GM18858 (cell line): Measurements from ENCODE around the gene COX4I1.

Source experiments
- ATAC-seq: cut with Tn5 transposase; IDR thresholded peaks from one replicate; pipeline ENCODE4 v1.9.1; 2021; ENCODE audit not compliant: unreplicated experiment

Gene COX4I1

DNA sequence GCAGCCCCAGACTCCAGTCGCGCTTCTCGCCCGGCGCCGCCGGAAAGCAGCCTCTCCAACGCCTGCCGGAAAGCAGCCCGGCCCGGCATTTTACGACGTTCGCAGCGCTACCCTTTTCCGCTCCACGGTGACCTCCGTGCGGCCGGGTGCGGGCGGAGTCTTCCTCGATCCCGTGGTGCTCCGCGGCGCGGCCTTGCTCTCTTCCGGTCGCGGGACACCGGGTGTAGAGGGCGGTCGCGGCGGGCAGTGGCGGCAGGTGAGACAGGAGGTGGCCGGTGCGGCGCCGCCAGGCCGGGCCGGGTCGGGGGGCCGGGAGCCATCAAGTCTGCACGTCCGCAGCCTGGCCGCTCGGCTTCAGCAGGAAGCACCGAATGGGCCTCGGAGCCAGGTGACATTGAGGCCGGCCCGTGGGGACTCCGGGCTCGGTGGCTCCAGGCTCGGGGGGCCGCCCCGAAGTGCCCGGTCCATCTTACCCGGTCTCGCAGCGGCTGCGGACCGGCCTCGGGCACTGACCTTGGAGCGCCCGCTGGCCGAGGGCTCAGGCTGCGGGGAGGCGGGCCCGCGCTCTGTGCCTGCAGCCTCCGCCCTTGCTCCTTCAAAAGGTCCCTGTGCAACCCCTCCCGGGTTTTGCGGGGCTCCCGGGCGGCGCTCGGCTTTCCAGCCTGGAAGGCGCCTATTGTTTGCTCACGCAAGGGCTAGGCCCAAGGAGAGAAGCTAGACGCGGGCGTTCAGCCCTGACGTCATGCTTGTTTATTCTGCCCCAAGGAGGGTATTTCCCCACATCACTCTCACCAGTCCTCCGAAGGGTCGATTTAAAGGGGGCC lies at the start of gene COX4I1, which contains the start of gene EMC8:
Gene COX4I1, plus strand, starts transcription at position 199 of the 824 bp plus-strand sequence. CDS start 1,511 bp downstream, outside the sequence.
Gene EMC8, minus strand, starts transcription at position 48 of the 824 bp plus-strand sequence. CDS start 249 bp downstream, outside the sequence.
- ATAC-seq: peak; percentile 54

DNA sequence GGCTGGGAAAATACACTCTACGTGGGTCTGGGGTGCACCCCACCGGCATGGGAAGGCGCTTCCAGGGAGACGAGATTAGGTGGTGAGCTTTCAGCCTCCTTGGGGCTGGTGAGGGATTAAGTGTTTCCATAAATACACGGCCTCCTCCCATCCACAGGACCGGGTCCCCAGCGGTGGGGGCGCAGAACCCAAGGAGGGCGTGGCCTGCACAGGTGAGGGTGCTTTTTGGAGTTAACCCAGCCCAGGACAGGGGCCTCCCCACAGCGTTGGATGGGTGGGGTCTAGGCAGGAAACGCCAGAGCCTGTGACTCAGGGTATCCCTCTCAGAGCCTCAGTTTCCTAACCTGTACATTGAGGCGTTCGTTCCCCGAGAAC lies 49.7 kb upstream of the COX4I1 start:
- no peak for ATAC-seq

DNA sequence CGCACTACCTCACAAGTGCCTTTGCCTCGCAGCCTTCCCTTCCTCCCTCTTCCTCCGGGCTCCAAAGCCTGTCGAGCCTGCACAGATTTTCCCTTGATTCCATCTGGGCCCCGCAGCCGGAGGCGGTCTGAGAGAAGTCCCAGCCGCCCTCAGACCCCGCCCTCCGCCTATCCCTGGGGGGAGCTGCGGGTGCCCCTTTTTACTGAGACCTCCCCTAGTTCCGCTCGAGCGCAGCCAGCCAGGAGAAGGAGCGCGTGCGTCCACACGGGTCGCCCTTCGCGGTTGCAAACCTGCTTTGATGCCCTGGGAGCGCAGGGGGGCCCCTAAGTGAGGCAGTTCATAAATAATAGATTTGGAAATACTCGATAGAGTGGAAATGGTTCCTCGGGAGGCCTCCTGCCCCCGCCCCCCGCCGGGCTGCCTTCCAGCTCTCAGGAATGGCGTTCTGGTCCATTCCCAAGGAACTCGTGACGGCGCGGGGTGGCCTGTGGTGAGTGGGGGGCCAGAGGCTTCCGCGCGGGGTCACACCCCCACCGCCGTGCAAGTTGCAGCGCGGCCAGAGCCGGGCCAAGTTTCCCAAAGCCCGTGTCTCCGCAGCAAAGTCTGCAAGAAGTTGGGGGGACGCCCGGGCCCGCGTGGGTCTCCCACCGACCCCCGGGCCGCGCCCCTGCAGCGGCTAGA lies 49.2 kb upstream of the COX4I1 start:
- no peak for ATAC-seq

DNA sequence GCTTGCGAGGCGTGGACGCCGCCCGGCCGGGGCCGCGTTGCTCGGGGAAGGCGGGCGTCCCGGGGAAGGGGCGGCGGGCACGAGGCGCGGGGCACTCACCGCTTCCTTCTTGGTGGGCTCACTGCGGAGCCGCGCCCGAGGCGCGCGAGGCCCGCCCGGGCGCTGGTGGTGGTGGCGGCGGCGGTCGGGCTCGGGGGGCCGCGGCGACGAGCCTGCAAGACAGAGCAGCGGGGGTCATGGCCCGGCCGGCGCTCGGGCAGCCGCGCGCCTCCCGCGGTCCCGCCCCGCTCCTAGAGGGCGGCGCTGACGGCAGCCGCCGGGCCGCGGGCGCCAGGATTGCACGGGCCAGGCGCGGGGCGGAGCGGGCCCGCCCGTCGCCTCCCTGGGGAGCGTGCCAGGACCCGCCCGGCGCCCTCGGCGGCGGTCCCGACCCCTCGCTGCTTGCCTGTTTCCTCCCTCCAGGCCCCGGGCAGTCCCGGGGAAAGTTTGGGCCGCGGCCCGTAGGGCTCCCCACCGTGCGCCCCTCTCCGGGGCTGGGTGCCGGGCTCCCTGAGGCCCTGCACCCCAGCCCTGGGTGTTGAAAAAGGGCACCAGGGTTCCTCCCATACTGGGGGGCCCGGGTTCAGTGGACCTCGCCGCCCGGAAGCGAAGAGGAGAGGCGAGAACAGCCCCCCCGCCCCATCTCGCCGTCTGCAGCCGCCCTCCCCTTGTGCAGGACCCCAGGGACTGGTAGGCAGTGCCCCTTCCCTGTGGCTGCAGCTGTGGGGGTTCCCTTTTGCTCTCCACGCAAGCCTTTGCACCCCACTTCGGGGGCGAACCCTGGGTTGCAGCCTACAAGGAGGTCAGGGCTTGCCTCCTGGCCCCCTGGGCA lies 48.4 kb upstream of the COX4I1 start, which contains the start of gene C16orf74:
Gene C16orf74, minus strand, starts transcription at position 270 of the 871 bp plus-strand sequence. CDS start 15,879 bp downstream, outside the sequence.
- no peak for ATAC-seq

DNA sequence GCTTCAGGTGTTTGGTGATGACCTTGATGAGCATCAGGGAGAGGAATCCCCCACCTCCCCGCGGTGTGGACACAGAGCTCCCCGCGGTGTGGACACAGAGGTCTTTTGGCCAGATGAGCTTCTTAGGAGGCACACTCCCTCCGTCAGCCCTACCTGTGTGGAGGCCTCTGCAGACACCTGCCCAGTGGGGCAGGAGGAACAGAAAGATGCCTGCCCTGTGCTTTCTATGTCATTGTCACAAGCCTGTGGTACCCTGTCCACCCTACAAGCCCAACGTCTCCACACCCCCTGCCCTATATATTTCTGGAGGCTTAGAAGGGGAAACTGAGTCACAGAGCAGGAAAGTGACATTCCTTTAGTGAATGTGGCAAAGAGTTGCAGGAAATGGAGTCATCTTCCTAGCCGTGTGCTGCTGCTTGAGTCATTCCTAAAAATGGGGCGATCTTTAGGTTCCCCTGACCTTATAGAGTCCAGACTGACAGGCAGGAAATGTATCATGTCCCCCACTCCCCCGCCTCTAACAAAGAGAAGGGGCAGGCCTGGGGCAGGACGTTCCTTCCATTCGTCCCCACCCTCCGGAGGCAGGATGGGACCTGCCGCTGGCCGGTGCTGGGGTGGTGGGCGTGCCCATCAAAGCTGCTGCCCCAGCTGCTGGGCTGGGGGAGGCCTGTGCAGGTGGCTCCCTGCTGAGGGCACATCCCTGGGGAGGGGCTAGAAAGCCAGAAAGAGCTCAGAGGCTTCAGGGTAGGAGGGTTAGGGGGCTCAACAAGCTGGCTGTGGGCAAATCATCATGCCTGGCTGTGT lies 47.6 kb upstream of the COX4I1 start:
- no peak for ATAC-seq

DNA sequence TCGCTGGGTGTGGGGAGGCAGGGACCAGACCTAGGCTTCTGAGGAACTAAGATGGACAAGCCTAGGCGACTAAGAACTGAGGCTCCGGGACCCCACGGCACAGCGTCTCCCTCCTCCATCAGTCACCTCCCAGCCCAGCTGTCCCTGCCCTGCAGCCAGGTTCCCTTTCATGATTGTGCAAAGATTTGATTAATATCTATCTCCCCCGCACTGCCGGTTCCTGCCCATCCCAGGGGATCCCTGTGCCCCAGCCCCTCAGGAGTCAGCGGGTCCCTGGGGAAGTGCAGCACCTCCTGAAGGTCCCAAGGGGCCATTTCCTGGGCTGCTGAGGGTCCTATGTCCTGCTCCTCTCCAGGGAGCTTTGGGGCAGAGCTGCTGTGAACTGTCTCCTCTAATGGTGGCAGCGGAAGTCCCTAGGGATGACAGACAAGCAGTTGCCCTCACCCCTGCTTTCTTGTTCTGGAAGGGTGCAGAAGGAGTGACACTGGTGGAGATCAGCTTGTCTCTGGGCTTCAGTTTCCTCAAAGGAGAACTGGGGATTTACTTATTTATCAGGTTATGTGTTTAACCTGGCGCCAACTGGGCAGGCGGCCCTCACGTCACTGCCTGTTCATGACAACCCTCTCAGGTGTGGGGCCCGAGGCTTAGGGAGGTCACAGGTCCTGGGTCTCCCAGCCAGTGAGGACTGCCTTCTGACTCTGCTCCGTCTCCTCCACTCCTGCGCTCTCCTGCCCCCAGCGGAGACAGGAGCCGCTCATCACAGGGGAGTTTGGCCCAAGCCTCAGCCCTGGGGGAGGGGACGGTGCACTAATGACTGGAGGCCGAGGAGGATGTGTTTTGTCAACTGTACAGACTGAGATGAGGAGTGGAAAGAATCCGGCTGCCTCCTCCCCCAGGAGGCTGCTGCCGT lies 46.7 kb upstream of the COX4I1 start:
- no peak for ATAC-seq

DNA sequence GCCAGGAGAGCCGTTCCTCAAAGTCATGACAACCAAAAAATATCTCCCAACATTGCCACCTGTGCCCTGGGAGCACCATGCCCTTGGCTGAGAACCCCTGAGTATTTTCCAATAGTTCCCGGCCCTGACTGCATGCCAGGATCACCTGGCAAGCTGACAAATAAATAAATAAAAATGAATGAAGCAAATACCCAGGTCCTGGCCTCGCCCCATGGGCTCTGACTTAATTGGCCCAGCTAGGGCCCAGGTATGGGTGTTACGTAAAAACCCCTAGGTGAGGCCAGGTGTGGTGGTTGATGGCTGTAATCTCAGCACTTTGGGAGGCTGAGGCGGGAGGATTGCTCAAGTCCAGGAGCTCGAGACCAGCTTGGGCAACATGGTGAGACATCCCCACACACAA lies 45.9 kb upstream of the COX4I1 start:
- no peak for ATAC-seq

DNA sequence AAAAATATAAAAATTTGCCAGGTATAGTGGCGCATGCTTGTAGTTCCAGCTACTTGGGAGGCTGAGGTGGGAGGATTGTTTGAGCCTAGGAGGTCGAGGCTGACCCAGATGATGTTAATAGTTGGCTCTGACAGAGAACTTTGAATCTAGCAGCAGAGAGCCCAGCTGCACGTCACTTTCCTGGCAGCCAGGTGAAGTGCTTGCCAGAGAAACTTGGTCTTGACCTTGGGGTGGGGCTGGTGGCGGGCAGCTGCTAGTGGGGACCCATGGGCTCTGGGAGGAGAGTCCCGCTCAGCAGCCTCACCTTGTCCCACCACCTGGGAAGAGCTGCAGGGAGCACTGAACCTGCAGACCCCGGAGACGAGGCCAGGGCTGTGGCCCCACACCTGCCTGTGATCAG lies 45.5 kb upstream of the COX4I1 start:
- ATAC-seq: no peak

DNA sequence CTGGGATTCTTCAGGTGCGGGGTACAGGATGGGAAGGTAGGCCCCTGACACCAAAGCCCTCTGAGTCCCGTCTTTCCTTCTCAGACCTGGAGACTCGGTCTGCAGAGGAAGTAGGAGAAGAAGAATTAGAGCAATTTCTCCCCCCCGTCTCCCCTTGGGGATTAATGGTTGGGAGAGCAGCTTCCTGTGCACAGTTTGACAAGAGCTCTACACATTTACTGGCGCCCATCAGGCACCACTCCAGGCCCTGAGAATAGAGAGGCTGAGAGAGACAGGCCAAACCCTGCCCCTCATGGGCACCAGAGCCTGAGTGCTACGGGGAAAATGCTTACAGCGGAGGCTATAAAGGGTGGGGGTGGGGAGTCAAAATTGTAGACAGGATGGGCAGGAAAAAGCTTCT lies 45.1 kb upstream of the COX4I1 start:
- no peak for ATAC-seq

DNA sequence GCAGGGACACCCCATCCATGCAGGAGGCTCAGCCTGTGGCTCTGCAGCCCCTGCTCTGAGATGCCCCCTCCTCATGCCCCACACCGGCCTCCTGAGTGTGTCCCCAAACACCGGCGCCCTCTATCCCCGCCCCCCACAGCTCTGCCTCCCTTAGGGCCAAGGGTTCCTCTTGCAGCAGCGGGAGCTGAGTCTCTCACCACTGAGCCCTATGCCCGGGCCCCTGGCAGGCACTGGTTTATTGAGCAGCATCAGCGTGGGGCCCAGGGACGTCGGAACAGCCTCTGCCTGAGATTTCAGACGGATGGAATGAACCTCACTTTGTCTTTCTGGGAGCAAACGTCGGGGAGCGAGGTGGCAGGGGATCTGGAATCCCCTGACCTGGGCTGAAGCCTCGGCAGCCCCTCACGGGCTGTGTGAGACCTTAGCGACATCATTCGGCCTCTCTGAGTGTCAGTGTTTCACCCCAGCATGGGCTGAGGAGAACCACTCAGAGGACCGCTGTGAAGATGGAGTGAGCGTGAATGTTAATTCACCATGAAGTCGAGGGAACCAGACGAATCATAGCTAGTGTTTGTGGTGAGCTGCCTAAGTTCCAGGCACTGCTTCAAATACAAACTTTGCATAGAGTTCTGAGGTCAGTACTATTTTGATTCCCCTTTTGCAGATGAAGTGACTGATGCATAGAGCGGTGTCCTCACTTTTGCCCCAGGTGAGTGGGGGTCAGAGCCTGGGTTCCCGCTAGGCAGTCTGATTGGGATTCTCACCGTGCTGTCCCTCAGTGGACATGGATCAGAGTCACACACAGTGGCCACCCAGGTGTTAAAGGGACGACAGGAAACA lies 43.3 kb upstream of the COX4I1 start:
- peak; percentile 37 for ATAC-seq

DNA sequence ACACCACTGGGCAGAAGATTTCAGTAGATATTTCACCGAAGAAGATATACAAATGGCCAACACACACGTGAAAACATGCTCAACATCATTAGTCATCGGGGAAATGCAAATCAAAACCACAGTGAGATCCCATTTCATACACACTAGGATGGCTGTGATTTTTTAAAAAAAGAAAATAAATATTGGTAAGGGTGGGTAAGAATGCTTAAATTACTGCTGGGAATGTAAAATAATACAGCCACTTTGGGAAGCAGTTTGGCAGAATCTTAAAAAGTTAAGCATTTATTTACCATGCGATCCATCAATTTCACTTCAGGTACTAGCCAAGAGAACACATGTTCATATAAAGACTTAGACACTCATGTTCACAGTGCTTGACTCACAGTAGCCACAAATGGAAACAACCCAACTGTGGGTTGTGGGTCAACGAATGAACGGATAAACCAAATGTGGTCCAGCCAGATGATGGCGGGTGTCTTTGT lies 42.1 kb upstream of the COX4I1 start:
- ATAC-seq: no peak

DNA sequence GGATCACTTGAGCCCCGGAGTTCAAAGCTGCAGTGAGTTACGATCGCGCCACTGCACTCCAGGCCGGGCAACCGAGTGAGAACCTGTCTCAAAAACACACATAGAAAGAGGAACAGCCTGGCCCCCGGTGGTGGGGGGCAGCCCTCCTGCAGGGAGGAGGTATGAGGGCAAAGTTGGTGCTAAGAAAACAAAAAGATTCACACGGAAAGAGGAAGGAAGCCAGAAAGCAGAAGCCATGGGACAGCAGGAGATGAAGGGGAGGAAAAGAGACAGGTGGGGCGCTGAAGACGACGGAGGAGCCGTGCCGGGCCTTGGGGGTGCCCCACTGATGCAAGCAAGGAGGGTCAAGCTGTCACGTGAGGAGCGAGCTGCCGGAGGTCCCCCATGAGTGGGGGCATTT lies 40.4 kb upstream of the COX4I1 start:
- ATAC-seq: no peak

DNA sequence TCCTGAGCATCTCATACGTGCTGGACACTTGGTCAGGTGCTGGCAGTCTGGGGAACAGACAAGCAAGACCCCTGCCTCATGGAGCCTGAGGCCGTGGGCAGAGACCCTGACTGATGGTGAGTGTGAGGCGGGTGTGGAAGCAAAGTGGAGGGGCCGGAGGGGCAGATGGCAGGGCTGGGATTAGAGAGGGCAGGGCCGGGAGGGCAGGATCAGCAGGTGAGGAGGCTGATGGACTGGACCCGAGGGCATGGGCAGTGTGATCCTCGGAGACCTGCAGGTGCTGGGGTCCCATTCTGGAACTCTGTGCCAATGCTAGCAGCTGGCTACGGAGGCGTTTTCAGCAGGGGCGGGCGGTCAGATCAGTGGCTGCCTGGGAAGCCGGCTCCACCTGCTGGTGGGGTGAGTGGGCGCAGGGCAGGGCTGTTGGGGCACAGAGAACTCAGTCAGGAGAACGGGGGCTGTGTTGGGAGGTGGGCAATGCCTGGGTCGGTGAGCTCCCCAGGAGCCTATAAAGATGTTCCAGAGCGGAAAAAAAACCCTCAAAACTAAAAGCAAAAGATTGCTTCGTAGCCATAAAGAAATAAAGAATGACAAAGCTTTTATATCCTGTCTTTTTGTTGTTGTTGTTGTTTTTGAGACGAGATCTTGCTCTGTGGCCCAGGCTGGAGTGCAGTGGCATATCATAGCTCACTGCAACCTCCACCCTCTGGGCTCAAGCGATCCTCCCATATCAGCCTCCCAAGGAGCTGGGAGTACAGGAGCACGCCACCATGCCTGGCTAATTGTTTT lies 39.7 kb upstream of the COX4I1 start:
- no peak for ATAC-seq

DNA sequence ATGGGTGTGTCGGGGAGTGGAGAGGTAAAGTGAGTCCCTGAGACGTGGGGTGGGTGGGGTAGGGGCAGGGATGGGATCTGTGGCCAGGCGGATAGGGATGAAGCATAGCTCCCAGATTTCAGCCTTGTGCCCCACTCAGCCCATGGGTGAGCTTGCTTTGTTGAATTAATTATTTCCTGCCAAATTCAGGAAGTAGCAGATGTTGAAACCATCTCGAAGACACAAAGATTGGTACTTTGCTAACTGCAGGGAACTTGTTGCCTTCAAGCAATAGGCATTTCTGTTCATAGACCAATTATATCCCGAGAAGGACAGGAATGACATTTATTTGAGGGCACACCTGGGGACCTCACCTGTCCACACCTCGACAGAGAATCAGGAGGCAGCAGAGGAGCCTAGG lies 37.6 kb upstream of the COX4I1 start:
- ATAC-seq: no peak

DNA sequence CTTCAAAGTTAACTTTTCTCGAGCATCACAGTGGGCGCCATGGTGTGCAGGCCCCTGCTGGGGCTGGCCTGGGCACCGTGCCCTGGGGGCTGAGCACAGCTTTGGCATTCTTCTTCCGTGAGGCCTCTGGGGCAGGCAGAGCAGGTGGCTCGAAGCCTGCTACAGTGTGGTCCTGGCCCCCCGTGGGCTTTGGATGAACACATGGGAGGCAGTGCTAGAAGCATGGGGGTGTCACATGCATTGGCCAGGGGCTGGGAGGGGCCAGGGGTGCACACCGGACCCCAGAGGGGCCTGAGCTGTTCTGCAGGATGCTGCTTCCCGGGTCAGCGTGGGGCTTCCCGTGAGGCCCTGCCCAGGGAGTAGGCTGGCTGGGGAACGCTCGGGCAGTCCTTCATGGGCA lies 36.5 kb upstream of the COX4I1 start:
- no peak for ATAC-seq

DNA sequence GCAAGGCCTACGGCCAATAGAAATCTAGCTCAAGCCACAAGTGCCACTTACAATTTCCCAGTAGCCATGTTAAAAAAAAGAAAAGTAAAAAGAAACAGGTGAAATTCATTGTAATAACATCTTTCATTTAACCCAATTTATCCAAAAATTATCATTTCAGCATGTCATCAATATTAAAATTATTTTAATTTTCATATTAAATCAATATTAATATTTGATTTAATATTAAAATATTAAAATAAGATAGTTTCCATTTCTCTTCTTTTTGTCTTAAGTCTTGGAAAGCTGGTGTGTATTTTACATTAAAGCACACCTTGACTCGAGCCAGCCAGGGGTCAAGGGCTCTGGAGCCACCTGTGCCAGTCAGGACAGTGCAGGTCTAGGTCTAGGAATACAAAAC lies 35.9 kb upstream of the COX4I1 start:
- ATAC-seq: no peak

DNA sequence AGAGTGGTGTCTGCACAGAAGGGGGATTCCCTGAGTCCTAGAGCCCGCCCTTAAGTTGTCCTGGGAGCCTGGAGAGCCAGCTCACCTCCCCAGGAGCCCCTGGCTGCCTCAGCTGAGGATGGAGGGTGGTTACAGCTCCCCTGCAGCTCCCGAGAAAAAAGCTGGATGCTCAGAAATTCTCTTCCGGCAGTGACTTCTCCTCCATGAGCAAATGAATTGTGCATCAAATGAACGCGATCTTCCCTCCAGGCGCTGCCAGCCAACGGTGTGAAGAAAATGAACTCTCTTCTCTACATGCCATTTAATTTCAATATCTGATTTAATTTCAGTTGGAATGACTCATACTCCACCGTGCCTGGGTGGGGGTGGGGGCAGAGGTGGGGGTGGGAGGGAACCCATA lies 34.3 kb upstream of the COX4I1 start:
- no peak for ATAC-seq

DNA sequence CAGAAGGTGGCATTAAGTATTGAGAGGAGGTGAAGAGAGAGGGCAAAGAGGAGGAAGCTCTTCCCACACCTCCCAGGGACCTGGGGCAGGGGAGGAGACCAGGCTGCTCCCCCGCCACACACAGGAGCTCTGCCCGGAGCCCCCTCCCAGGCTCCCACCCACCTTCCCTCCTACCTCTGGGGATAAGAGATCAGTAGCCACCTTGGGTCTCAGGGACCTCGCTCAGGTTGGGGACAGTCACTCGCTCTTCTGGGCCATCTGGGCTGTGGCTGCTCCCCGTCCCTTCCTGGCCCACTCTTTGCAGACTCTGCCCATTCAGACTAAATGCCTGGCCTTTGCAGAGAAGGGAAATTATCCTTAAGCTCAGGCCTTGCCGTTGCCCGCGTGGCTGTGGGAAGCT lies 33.7 kb upstream of the COX4I1 start:
- ATAC-seq: no peak
